ENCODE results near the gene DYNLT2.

DYNLT2 gene

GRCh38 chr6:169780571-169781091 is 29.3 kb upstream of the DYNLT2 start:
- TF ChIP-seq, protein P1, sequence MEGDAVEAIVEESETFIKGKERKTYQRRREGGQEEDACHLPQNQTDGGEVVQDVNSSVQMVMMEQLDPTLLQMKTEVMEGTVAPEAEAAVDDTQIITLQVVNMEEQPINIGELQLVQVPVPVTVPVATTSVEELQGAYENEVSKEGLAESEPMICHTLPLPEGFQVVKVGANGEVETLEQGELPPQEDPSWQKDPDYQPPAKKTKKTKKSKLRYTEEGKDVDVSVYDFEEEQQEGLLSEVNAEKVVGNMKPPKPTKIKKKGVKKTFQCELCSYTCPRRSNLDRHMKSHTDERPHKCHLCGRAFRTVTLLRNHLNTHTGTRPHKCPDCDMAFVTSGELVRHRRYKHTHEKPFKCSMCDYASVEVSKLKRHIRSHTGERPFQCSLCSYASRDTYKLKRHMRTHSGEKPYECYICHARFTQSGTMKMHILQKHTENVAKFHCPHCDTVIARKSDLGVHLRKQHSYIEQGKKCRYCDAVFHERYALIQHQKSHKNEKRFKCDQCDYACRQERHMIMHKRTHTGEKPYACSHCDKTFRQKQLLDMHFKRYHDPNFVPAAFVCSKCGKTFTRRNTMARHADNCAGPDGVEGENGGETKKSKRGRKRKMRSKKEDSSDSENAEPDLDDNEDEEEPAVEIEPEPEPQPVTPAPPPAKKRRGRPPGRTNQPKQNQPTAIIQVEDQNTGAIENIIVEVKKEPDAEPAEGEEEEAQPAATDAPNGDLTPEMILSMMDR (IDR thresholded peaks at IDR 0.05): no peak

DNA sequence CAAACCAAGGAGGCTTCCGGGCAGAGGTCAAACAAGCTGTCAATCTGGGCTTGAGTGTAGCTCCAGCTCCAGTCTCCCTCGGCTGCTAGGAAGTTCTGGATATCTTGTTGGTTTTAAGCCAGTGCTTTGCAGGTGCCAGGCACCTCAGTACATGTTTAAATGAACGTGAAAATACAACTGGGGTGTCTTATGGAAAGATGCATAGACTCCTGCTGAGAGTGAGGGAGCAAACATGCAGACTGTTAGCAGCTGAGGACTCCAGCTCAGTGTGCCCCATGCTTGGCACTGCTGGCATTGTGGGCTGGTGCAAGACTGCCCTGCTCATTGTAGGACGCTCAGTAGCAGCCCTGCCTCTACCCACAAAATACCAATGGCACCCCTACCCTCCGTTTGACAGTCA is 28.5 kb upstream of the DYNLT2 start:
- TF ChIP-seq, protein P1 (IDR thresholded peaks at IDR 0.05): no peak

DNA sequence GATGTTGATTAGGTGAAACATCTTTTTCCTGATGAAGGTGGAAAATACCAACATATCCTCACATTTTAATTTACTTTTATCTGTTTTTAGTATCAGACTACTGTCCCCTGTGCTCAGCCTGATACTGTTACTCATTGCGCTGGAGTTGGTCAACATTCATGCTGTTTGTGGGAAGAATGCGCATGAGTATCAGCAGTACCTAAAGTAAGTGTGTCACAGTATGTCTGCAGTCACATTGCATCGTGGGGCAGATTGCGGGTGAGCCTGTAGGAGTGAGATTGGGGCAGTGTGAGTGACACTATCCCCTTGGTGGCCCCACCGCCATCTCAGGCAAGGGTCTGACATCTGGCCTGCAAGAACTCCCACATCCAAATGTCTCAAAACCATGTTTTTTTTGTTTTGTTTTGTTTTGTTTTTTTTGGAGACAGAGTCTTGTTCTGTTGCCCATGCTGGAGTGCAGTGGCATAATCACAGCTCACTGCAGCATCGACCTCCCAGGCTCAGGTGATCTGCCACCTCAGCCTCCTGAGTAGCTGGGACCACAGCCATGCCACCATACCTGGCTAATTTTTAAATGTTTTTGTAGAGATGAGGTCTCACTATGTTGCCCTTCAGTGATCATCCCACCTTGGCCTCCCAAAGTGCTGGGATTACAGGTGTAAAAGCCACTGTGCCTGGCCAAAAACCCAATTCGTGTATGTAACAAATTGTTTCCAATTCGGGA is 27.9 kb upstream of the DYNLT2 start:
- TF ChIP-seq, protein P1 (IDR thresholded peaks at IDR 0.05): no peak

DNA sequence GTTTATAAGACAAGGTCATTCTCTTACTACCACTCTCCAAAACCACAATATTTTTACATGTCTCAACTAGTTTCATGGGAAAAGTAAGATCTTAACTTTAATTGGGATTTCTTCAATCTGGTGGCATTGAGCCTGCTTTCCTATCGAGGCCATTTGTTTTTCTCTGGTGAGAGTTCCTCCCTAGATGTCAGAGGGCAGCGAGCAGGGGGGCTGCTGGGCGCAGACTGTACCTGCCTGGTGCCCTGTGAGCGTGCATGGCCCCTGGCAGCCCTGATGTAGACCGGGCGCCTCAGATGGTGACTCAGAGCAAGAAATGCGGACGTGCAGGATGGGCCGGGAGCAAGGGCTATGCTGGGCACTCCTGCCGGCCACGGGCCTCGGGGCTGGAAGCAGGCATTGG is 27.3 kb upstream of the DYNLT2 start:
- TF ChIP-seq, protein P1 (IDR thresholded peaks at IDR 0.05): no peak

GRCh38 chr6:169777896-169778295 is 26.5 kb upstream of the DYNLT2 start:
- TF ChIP-seq, protein P1 (IDR thresholded peaks at IDR 0.05): no peak

DNA sequence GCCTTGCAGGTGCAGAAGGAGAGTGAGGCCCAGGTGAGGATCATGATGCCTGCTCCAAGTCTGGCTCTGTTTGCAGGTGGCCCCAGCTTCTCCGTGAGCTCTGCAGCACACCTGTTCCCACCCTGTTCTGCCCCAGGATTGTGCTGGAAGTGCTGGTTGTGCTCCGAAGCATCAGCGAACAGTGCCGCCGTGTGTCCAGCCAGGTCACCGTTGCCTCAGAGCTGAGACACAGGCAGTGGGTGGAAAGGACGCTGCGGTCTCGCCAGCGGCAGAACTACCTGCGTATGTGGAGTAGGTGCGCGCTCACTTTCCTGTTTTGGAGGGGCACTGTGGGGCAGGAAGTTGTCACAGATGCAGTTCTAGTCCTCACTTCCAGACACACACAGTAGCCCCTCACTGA is 25.0 kb upstream of the DYNLT2 start:
- TF ChIP-seq, protein P1 (IDR thresholded peaks at IDR 0.05): no peak

- TF ChIP-seq, protein P1 (IDR thresholded peaks at IDR 0.05): no peak
Measured at GRCh38 chr6:169775321-169775720, 23.9 kb upstream of the DYNLT2 start.
